HepG2 (cell line): ENCODE data around the gene KIAA0825. TPM values are rescaled to one million over a fixed set of nuclear protein-coding genes. Genes with fewer than 3 reads are reported as not detected.

Source experiments
- ATAC-seq: fragments of 200-7000 bp; cut with Tn5 transposase; 3 replicates; pipeline ENCODE4 v1.9.1; 2020; ENCODE audit warnings: mild to moderate bottlenecking, moderate library complexity
- BruUV-seq: library from RNA; stranded (reverse); fragments of 400-500 nt; replicated peaks from 2 replicates; lab custom pipeline; 2021; lab: Mats Ljungman, UMichigan
- CTCF ChIA-PET: fragments of 300-600 bp; formaldehyde crosslinking; extraction: SDS; loops from one replicate; lab custom pipeline; 2021; ENCODE audit warnings: low total read pairs, inconsistent platforms, low intra/inter-chr PET ratio; lab: Yijun Ruan, JAX
- POLR2A ChIA-PET: fragments of 350-600 bp; sonication (Branson Sonifier 250); formaldehyde crosslinking; loops from one replicate; lab custom pipeline; 2020; ENCODE audit warnings: antibody characterized with exemption, inconsistent platforms; lab: Yijun Ruan, JAX
- DNase-seq: peaks from one replicate; pipeline ENCODE4 v3.0.0-alpha.2; 2015; ENCODE audit warnings: low spot score
- FAIRE-seq: peaks from 3 replicates; lab custom pipeline; 2011; peaks lifted over from hg19 to GRCh38; lab: Jason Lieb, UNC
- H2AFZ ChIP-seq: one replicate; pipeline ENCODE4 v1.6.1; 2011; ENCODE audit warnings: low read length, inconsistent platforms
- H3K27ac ChIP-seq: fragments of 300-600 bp; 3 replicates; pipeline ENCODE4 v1.8.0; 2011; ENCODE audit warnings: mixed run types, mild to moderate bottlenecking, mixed read lengths, low read length, inconsistent platforms; ENCODE audit not compliant: insufficient read depth; ENCODE audit errors: extremely low read length
- H3K27me3 ChIP-seq, 2 experiments: fragments of 200-600 bp in 1 of 2; 2 replicates in 1 of 2; 3 replicates in 1 of 2; pipeline versions ENCODE4 v1.6.0 to v1.8.0; 2011; ENCODE audit warnings: low read length in 2 of 2, mild to moderate bottlenecking in 2 of 2, moderate library complexity in 2 of 2, inconsistent platforms in 1 of 2; ENCODE audit not compliant: insufficient read depth in 2 of 2, control insufficient read depth in 1 of 2
- H3K36me3 ChIP-seq, 2 experiments: fragments of 200-600 bp in 1 of 2; replicated peaks in 1 of 2; 2 replicates in 1 of 2; 3 replicates in 1 of 2; pipeline versions ENCODE4 v1.5.1 to v1.8.0; 2011; ENCODE audit warnings: low read length in 2 of 2, inconsistent platforms in 1 of 2; ENCODE audit not compliant: insufficient read depth in 2 of 2, control insufficient read depth in 1 of 2
- H3K4me1 ChIP-seq: 2 replicates; pipeline ENCODE4 v1.5.1; 2012; ENCODE audit warnings: low read length, inconsistent platforms; ENCODE audit not compliant: insufficient read depth
- H3K4me2 ChIP-seq: 2 replicates; pipeline ENCODE4 v1.6.0; 2011; ENCODE audit warnings: low read depth, low read length, inconsistent platforms
- H3K4me3 ChIP-seq, 3 experiments: fragments of 200-600 bp in 1 of 3; sonication (generic), shearing (Covaris generic) in 1 of 3; replicated peaks in 1 of 3; 2 replicates each; pipeline ENCODE4 v1.5.1; 2011 to 2016; ENCODE audit warnings: low read length in 3 of 3, inconsistent platforms in 2 of 3, low read depth in 2 of 3, mild to moderate bottlenecking in 2 of 3, control low read depth in 1 of 3, mixed read lengths in 1 of 3; ENCODE audit not compliant: insufficient read depth in 1 of 3
- H3K79me2 ChIP-seq: one replicate; pipeline ENCODE4 v1.6.1; 2011; ENCODE audit warnings: low read length, inconsistent platforms; ENCODE audit not compliant: insufficient read depth
- H3K9ac ChIP-seq: 2 replicates; pipeline ENCODE4 v1.6.0; 2011; ENCODE audit warnings: mild to moderate bottlenecking, low read depth, low read length, inconsistent platforms; ENCODE audit not compliant: insufficient read depth
- H3K9me3 ChIP-seq: 2 replicates; pipeline ENCODE4 v1.5.1; 2012; ENCODE audit warnings: mild to moderate bottlenecking, low read length
- H4K20me1 ChIP-seq: 2 replicates; pipeline ENCODE4 v1.6.0; 2011; ENCODE audit warnings: inconsistent platforms, mild to moderate bottlenecking, low read length, moderate library complexity; ENCODE audit not compliant: insufficient read depth
- ARHGAP35 ChIP-seq: sonication (generic); formaldehyde crosslinking; IDR thresholded peaks from 2 replicates; pipeline ENCODE4 v1.9.0; 2022; ENCODE audit warnings: mild to moderate bottlenecking, inconsistent platforms, moderate library complexity, missing genetic modification reagents, borderline replicate concordance
- ATF7 ChIP-seq, 2 experiments: fragments of 450-650 bp in 1 of 2; sonication (generic) in 1 of 2; formaldehyde crosslinking in 1 of 2; IDR thresholded peaks; 2 replicates each; pipeline versions ENCODE4 v1.4.0 to v1.6.1; 2016 to 2020; ENCODE audit warnings: antibody characterized with exemption in 1 of 2, mild to moderate bottlenecking in 1 of 2, missing genetic modification reagents in 1 of 2
- ATM ChIP-seq: fragments of 450-650 bp; IDR thresholded peaks from 2 replicates; pipeline ENCODE4 v1.7.1; 2017; ENCODE audit warnings: mild to moderate bottlenecking, borderline replicate concordance
- FOXC1 ChIP-seq: sonication (generic); formaldehyde crosslinking; IDR thresholded peaks from 2 replicates; pipeline ENCODE4 v1.8.0; 2022; ENCODE audit warnings: mild to moderate bottlenecking, missing genetic modification reagents, borderline replicate concordance
- GFI1 ChIP-seq: sonication (generic); formaldehyde crosslinking; IDR thresholded peaks from 2 replicates; pipeline ENCODE4 v1.5.0; 2020; ENCODE audit warnings: missing genetic modification reagents, mild to moderate bottlenecking, borderline replicate concordance
- HOXA3 ChIP-seq: sonication (generic); formaldehyde crosslinking; IDR thresholded peaks from 2 replicates; pipeline ENCODE4 v1.5.0; 2020; ENCODE audit warnings: missing genetic modification reagents
- IRF2 ChIP-seq: IDR thresholded peaks from 2 replicates; pipeline ENCODE4 v1.6.1; 2018; ENCODE audit warnings: missing genetic modification reagents, missing compliant biosample characterization
- KLF12 ChIP-seq: sonication (generic); formaldehyde crosslinking; IDR thresholded peaks from 2 replicates; pipeline ENCODE4 v1.4.0; 2020; ENCODE audit warnings: missing genetic modification reagents, borderline replicate concordance
- KLF15 ChIP-seq: sonication (generic); formaldehyde crosslinking; IDR thresholded peaks from 2 replicates; pipeline ENCODE4 v1.8.1; 2023; ENCODE audit warnings: borderline replicate concordance, mild to moderate bottlenecking, inconsistent platforms, missing genetic modification reagents, mixed read lengths
- NFE2 ChIP-seq: sonication (generic); formaldehyde crosslinking; IDR thresholded peaks from 2 replicates; pipeline ENCODE4 v1.4.0; 2020; ENCODE audit warnings: missing genetic modification reagents
- NR2F6 ChIP-seq, 2 experiments: IDR thresholded peaks; 2 replicates each; pipeline ENCODE4 v1.6.1; 2016; ENCODE audit warnings: antibody characterized with exemption in 1 of 2, mild to moderate bottlenecking in 1 of 2
- RBM39 ChIP-seq: fragments of 200-400 bp; formaldehyde crosslinking; IDR thresholded peaks from one replicate; pipeline ENCODE4 v1.6.1; 2018; ENCODE audit warnings: antibody characterized with exemption, mild to moderate bottlenecking, low read depth, low read length; ENCODE audit not compliant: poor library complexity, severe bottlenecking
- XBP1 ChIP-seq: sonication (generic); formaldehyde crosslinking; IDR thresholded peaks from 2 replicates; pipeline ENCODE4 v1.5.0; 2020; ENCODE audit warnings: missing genetic modification reagents
- ZFP82 ChIP-seq: sonication (generic); formaldehyde crosslinking; IDR thresholded peaks from 2 replicates; pipeline ENCODE4 v1.5.1; 2020; ENCODE audit warnings: mild to moderate bottlenecking, missing genetic modification reagents, borderline replicate concordance
- ZNF451 ChIP-seq: sonication (generic); formaldehyde crosslinking; IDR thresholded peaks from 2 replicates; pipeline ENCODE4 v1.5.0; 2020; ENCODE audit warnings: mild to moderate bottlenecking, missing genetic modification reagents
- ZNF484 ChIP-seq: sonication (generic); formaldehyde crosslinking; IDR thresholded peaks from 2 replicates; pipeline ENCODE4 v1.5.1; 2020; ENCODE audit warnings: mild to moderate bottlenecking, low read depth, missing genetic modification reagents, borderline replicate concordance
- ZNF577 ChIP-seq: sonication (generic); formaldehyde crosslinking; IDR thresholded peaks from 2 replicates; pipeline ENCODE4 v1.4.0; 2020; ENCODE audit warnings: mild to moderate bottlenecking, low read depth, missing genetic modification reagents, borderline replicate concordance
- ZNF615 ChIP-seq: sonication (generic); formaldehyde crosslinking; IDR thresholded peaks from 2 replicates; pipeline ENCODE4 v1.5.0; 2020; ENCODE audit warnings: mild to moderate bottlenecking, missing genetic modification reagents, borderline replicate concordance
- ZNF768 ChIP-seq: sonication (generic); formaldehyde crosslinking; IDR thresholded peaks from 2 replicates; pipeline ENCODE4 v1.4.0; 2020; ENCODE audit warnings: missing genetic modification reagents
- ZSCAN12 ChIP-seq: sonication (generic); formaldehyde crosslinking; IDR thresholded peaks from 2 replicates; pipeline ENCODE4 v1.9.0; 2021; ENCODE audit warnings: mild to moderate bottlenecking, missing genetic modification reagents
- WGBS: methylation state at CpG from one replicate; pipeline ENCODE4 v1.1.6; 2017; ENCODE audit warnings: low lambda C conversion rate; 5-methylcytosine and 5-hydroxymethylcytosine counted together
- in situ Hi-C: cut with HindIII; loops from 2 replicates; pipeline ENCODE4 v1.10.0; 2017; ENCODE audit warnings: low pct_unique_long_range_greater_than_20kb; ENCODE audit not compliant: extremely low pct_ligation_motif_present
- intact Hi-C: fragments of 100-400 bp; cut with micrococcal nuclease; formaldehyde crosslinking; loops from one replicate; pipeline ENCODE4 v1.10.0; 2022; ENCODE audit not compliant: unreplicated experiment
- polyA plus RNA-seq, 8 experiments: library from polyadenylated mRNA; depleted of rRNA in 3 of 8; stranded (reverse) in 7 of 8; unstranded in 1 of 8; fragments of >200 nt; fragmentation: Illumina TruSeq in 4 of 8; extraction: Trizol in 4 of 8; gene quantifications; 2 replicates each; pipeline versions ENCODE4 v1.2.1 to v1.2.3, GENCODE V29; 2011 to 2016; ENCODE audit warnings: low read depth in 4 of 8, missing spikeins in 1 of 8, mixed read lengths in 1 of 8; ENCODE audit not compliant: insufficient read depth in 1 of 8
- total RNA-seq, 5 experiments: library from RNA; depleted of rRNA; stranded (reverse); fragments of >200 nt; fragmentation: Illumina TruSeq; extraction: Trizol; gene quantifications; 2 replicates each; pipeline ENCODE4 v1.2.3, GENCODE V29; 2016; ENCODE audit warnings: low read depth in 1 of 5
- TF ChIP-seq, protein P1 (sequence below): sonication (generic); formaldehyde crosslinking; IDR thresholded peaks from 2 replicates; pipeline ENCODE4 v1.4.0; 2020; ENCODE audit warnings: missing genetic modification reagents; ENCODE audit errors: not compliant biosample characterization
- TF ChIP-seq, protein P2 (sequence below): sonication (generic); formaldehyde crosslinking; IDR thresholded peaks from 2 replicates; pipeline ENCODE4 v1.8.1; 2022; ENCODE audit warnings: mild to moderate bottlenecking, missing genetic modification reagents
- TF ChIP-seq, protein P3 (sequence below): sonication (generic); formaldehyde crosslinking; IDR thresholded peaks from 2 replicates; pipeline ENCODE4 v1.8.0; 2022; ENCODE audit warnings: mild to moderate bottlenecking, missing genetic modification reagents; ENCODE audit not compliant: insufficient replicate concordance

Gene KIAA0825
- total and polyA plus RNA-seq, 2 of the 13 experiments (the other 11 are each of a cell fraction or from before 2014, with no cell fraction given): 0.05 to 0.51 TPM

DNA sequence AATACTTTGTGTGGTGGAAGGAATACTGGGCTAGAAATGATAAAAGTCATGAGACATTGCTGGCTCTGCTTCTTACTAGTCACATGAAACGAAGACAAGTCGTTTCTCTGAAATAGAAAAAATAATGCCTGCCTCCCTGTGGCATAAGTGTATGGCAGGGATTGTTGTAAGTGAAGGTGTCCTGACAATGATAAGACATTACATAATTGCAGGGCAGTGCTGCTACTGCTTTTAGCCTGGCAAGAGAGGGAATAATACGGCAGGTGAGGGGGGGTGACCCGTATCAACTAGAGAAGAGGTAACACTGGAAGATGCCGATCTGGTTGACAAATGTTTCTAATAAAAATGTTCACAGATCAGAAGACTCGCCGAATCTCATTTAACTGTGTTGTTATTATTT is 314.3 kb downstream of the KIAA0825 start (continued):
- TF ChIP-seq, protein P1, sequence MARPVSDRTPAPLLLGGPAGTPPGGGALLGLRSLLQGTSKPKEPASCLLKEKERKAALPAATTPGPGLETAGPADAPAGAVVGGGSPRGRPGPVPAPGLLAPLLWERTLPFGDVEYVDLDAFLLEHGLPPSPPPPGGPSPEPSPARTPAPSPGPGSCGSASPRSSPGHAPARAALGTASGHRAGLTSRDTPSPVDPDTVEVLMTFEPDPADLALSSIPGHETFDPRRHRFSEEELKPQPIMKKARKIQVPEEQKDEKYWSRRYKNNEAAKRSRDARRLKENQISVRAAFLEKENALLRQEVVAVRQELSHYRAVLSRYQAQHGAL (CRISPR knock-in tag): no peak
- TF ChIP-seq ATM (no peak), ATF7 (IDR thresholded peaks at IDR 0.05) (no peak), ATF7 (CRISPR knock-in tag; IDR thresholded peaks at IDR 0.05) (no peak), KLF15 (no peak), FOXC1 (no peak), ZFP82 (no peak), GFI1 (CRISPR knock-in tag) (no peak), NFE2 (CRISPR knock-in tag) (no peak), ZNF484 (CRISPR knock-in tag) (no peak), HOXA3 (CRISPR knock-in tag) (no peak)
- TF ChIP-seq, all 625 proteins: peak for 0

DNA sequence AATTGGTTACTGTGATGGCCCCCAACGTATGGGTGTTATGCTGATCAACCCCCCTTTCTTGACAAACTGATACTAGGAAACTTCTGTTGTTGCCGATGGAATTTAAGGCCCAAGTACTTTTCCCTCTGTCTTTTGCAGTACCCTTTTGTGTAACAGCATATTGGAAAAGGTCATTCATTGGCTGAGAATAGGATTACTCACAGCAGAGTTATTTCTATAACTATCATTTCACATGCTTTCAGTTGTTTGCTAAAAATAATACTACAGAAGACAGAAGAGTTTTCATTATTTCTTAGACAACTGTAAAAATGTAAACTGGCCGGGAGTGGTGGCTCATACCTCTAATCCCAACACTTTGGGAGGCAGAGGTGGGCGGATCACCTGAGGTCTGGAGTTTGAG is 329.5 kb downstream of the KIAA0825 start:
- Histone ChIP-seq H3K36me3 (no peaks in the 10 kb centered on the region), H3K4me2 (no peak overlapping the region), H3K27me3 (no peaks in the 10 kb centered on the region), H3K4me1 (no peaks in the 10 kb centered on the region), H3K4me3 (no peak overlapping the region), H4K20me1 (no peaks in the 10 kb centered on the region), H3K79me2 (no peaks in the 10 kb centered on the region), H2AFZ (no peak overlapping the region), H3K9me3 (no peaks in the 10 kb centered on the region), H3K27ac (no peak overlapping the region), H3K9ac (no peak overlapping the region)
- WGBS: 20% methylated on average over 4 of the region's 4 CpGs
- BruUV-seq: no TSS peak
- in situ Hi-C loops: no loop called here
- CTCF ChIA-PET: no interaction called here
- intact Hi-C loops: no loop called here
- FAIRE-seq: no peak
- POLR2A ChIA-PET: no interaction called here
- ATAC-seq: no peak
- no peak for DNase-seq
- no peak for TF ChIP-seq RBM39
- TF ChIP-seq ARHGAP35 (CRISPR knock-in tag): no peak
- TF ChIP-seq, protein P2, sequence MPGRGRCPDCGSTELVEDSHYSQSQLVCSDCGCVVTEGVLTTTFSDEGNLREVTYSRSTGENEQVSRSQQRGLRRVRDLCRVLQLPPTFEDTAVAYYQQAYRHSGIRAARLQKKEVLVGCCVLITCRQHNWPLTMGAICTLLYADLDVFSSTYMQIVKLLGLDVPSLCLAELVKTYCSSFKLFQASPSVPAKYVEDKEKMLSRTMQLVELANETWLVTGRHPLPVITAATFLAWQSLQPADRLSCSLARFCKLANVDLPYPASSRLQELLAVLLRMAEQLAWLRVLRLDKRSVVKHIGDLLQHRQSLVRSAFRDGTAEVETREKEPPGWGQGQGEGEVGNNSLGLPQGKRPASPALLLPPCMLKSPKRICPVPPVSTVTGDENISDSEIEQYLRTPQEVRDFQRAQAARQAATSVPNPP (CRISPR knock-in tag): no peak
- no peak for TF ChIP-seq ZSCAN12 (CRISPR knock-in tag)
- TF ChIP-seq KLF12: no peak
- TF ChIP-seq ZNF451: no peak
- no peak for TF ChIP-seq ZNF615 (CRISPR knock-in tag)
- no peak for TF ChIP-seq ZNF577 (CRISPR knock-in tag)
- no peak for TF ChIP-seq XBP1 (CRISPR knock-in tag)
- no peak for TF ChIP-seq IRF2
- TF ChIP-seq NR2F6 (IDR thresholded peaks at IDR 0.05): no peak
- TF ChIP-seq NR2F6 (CRISPR knock-in tag; IDR thresholded peaks at IDR 0.05): no peak
- no peak for TF ChIP-seq ZNF768 (CRISPR knock-in tag)
- TF ChIP-seq, protein P3, sequence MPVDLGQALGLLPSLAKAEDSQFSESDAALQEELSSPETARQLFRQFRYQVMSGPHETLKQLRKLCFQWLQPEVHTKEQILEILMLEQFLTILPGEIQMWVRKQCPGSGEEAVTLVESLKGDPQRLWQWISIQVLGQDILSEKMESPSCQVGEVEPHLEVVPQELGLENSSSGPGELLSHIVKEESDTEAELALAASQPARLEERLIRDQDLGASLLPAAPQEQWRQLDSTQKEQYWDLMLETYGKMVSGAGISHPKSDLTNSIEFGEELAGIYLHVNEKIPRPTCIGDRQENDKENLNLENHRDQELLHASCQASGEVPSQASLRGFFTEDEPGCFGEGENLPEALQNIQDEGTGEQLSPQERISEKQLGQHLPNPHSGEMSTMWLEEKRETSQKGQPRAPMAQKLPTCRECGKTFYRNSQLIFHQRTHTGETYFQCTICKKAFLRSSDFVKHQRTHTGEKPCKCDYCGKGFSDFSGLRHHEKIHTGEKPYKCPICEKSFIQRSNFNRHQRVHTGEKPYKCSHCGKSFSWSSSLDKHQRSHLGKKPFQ (CRISPR knock-in tag): no peak
